ENCODE results near the gene SMAD3. TPM values are rescaled to one million over a fixed set of nuclear protein-coding genes. Genes with fewer than 3 reads are reported as not detected.

The SMAD3 gene
- polyA plus RNA-seq, 1 donor from 2014 or later, result 1.0 TPM

- no peaks in the 10 kb centered on the region for H3K9me3 ChIP-seq (ENCODE audit: low read length)
- H3F3A ChIP-seq (ENCODE audit: insufficient read depth, low read length, poor library complexity, severe bottlenecking), result no peaks in the 10 kb centered on the region
- H3K9me2 ChIP-seq (ENCODE audit: insufficient read depth, low read length), result no peaks in the 10 kb centered on the region
- no peak overlapping the region for H2AFZ ChIP-seq (ENCODE audit: low read depth, low read length)
- no peak overlapping the region for H3K4me3 ChIP-seq (ENCODE audit: low read length)
- H3K79me2 ChIP-seq (replicated peaks; ENCODE audit: insufficient read depth, low read length), result peaks cover 11% of the 10 kb centered on the region
- no peaks in the 10 kb centered on the region for H3K27me3 ChIP-seq (ENCODE audit: insufficient read depth, low read depth, low read length)
- no peak overlapping the region for H3K4me2 ChIP-seq (ENCODE audit: low read length)
- H3K27ac ChIP-seq (ENCODE audit: low read length), result no peak overlapping the region
- no peaks in the 10 kb centered on the region for H3K36me3 ChIP-seq (ENCODE audit: insufficient read depth, low read length)
- H3K9ac ChIP-seq (ENCODE audit: low read length), result no peak overlapping the region
- TF ChIP-seq EP300 (conservative IDR thresholded peaks at IDR 0.05; ENCODE audit: poor library complexity, severe bottlenecking) (no peak), REST (IDR thresholded peaks at IDR 0.05; ENCODE audit: borderline replicate concordance) (no peak), CTCF (IDR thresholded peaks at IDR 0.05; ENCODE audit: poor library complexity, severe bottlenecking) (no peak), EZH2 (IDR thresholded peaks at IDR 0.05; ENCODE audit: borderline replicate concordance, insufficient read depth, low read length, poor library complexity, severe bottlenecking) (no peak), POLR2AphosphoS5 (IDR thresholded peaks at IDR 0.05) (no peak), MXI1 (conservative IDR thresholded peaks at IDR 0.05; ENCODE audit: poor library complexity, severe bottlenecking) (no peak), TAF1 (IDR thresholded peaks at IDR 0.05; ENCODE audit: low read depth) (no peak), RAD21 (conservative IDR thresholded peaks at IDR 0.05) (no peak), SMC3 (conservative IDR thresholded peaks at IDR 0.05; ENCODE audit: poor library complexity) (no peak)
- no peaks in the 10 kb centered on the region for H4K20me1 ChIP-seq (ENCODE audit: insufficient read depth)
Measured at GRCh38 chr15:67145312-67145610, 79.9 kb downstream of the SMAD3 start.

GRCh38 chr15:67145710-67146109 is 80.3 kb downstream of the SMAD3 start:
- no peak overlapping the region for H3K9ac ChIP-seq (ENCODE audit: low read length)

More at GRCh38 chr15:67145710-67146109, 80.3 kb downstream of the SMAD3 start:
- H4K20me1 ChIP-seq (ENCODE audit: insufficient read depth), result no peaks in the 10 kb centered on the region
- no peak overlapping the region for H3K27ac ChIP-seq (ENCODE audit: low read length)
- H3K9me2 ChIP-seq (ENCODE audit: insufficient read depth, low read length), result no peaks in the 10 kb centered on the region
- no peak overlapping the region for H3K4me3 ChIP-seq (ENCODE audit: low read length)
- no peak overlapping the region for H3K4me2 ChIP-seq (ENCODE audit: low read length)
- H3K27me3 ChIP-seq (ENCODE audit: insufficient read depth, low read depth, low read length), result no peaks in the 10 kb centered on the region
- no peaks in the 10 kb centered on the region for H3F3A ChIP-seq (ENCODE audit: insufficient read depth, low read length, poor library complexity, severe bottlenecking)
- no peaks in the 10 kb centered on the region for H3K9me3 ChIP-seq (ENCODE audit: low read length)
- TF ChIP-seq CTCF (IDR thresholded peaks at IDR 0.05; ENCODE audit: poor library complexity, severe bottlenecking), result no peak
- no peak for TF ChIP-seq MXI1 (conservative IDR thresholded peaks at IDR 0.05; ENCODE audit: poor library complexity, severe bottlenecking)
- no peak for TF ChIP-seq POLR2AphosphoS5 (IDR thresholded peaks at IDR 0.05)
- peaks cover 11% of the 10 kb centered on the region for H3K79me2 ChIP-seq (replicated peaks; ENCODE audit: insufficient read depth, low read length)
- H2AFZ ChIP-seq (ENCODE audit: low read depth, low read length), result no peak overlapping the region
- no peaks in the 10 kb centered on the region for H3K36me3 ChIP-seq (ENCODE audit: insufficient read depth, low read length)

All from neural cell (in vitro differentiated cells).